Neural cell (in vitro differentiated cells): ENCODE measurements around the gene MCCD1. TPM values are rescaled to one million over a fixed set of nuclear protein-coding genes. Genes with fewer than 3 reads are reported as not detected.
A peak's percentile ranks its signal among the peaks of the same experiment; 100 is the strongest.
"Not testable (repeated sequence)": the region's sequence is repeated elsewhere in the genome, so short reads cannot be mapped to it uniquely, and the experiment has no call there.

Experiments used
- H2AFZ ChIP-seq: fragments of 200-600, 300-800 bp; sonication (generic), shearing (Covaris generic); 2 replicates; pipeline ENCODE4 v1.6.0; 2014; ENCODE audit warnings: low read depth, mild to moderate bottlenecking, antibody characterized with exemption, low read length, moderate library complexity
- H3F3A ChIP-seq: fragments of 200-600 bp; shearing (Covaris generic); 2 replicates; pipeline ENCODE4 v1.6.1; 2016; ENCODE audit warnings: mild to moderate bottlenecking, moderate library complexity, mixed read lengths, antibody characterized with exemption, low read length; ENCODE audit not compliant: insufficient read depth, poor library complexity, severe bottlenecking
- H3K27ac ChIP-seq: fragments of 200-600, 300-800 bp; sonication (generic), shearing (Covaris generic); 2 replicates; pipeline ENCODE4 v1.5.1; 2014; ENCODE audit warnings: mild to moderate bottlenecking, low read length, moderate library complexity
- H3K27me3 ChIP-seq: fragments of 300-800, 200-600 bp; sonication (generic), shearing (Covaris generic); 2 replicates; pipeline ENCODE4 v1.6.0; 2014; ENCODE audit warnings: mild to moderate bottlenecking, low read depth, low read length, moderate library complexity; ENCODE audit not compliant: insufficient read depth
- H3K36me3 ChIP-seq: fragments of 300-800, 200-600 bp; sonication (generic), shearing (Covaris generic); 2 replicates; pipeline ENCODE4 v1.5.1; 2014; ENCODE audit warnings: mild to moderate bottlenecking, antibody characterized with exemption, low read length, moderate library complexity; ENCODE audit not compliant: insufficient read depth
- H3K4me2 ChIP-seq: fragments of 300-800, 200-600 bp; sonication (generic), shearing (Covaris generic); 2 replicates; pipeline ENCODE4 v1.6.0; 2014; ENCODE audit warnings: mild to moderate bottlenecking, low read length
- H3K4me3 ChIP-seq: fragments of 300-800, 200-600 bp; sonication (generic), shearing (Covaris generic); 2 replicates; pipeline ENCODE4 v1.5.1; 2014; ENCODE audit warnings: mild to moderate bottlenecking, low read length, moderate library complexity
- H3K79me2 ChIP-seq: fragments of 200-600 bp; shearing (Covaris generic); replicated peaks from 2 replicates; pipeline ENCODE4 v1.6.0; 2014; ENCODE audit warnings: mild to moderate bottlenecking, low read length, moderate library complexity; ENCODE audit not compliant: insufficient read depth
- H3K9ac ChIP-seq: fragments of 300-800, 200-600 bp; sonication (generic), shearing (Covaris generic); 2 replicates; pipeline ENCODE4 v1.6.1; 2016; ENCODE audit warnings: mild to moderate bottlenecking, low read length, mixed read lengths
- H3K9me2 ChIP-seq: fragments of 200-600 bp; shearing (Covaris generic); 2 replicates; pipeline ENCODE4 v1.6.1; 2016; ENCODE audit warnings: mild to moderate bottlenecking, low read length, mixed read lengths; ENCODE audit not compliant: insufficient read depth
- H3K9me3 ChIP-seq: fragments of 200-600, 300-800 bp; sonication (generic), shearing (Covaris generic); 2 replicates; pipeline ENCODE4 v1.6.1; 2016; ENCODE audit warnings: mild to moderate bottlenecking, mixed run types, low read length, moderate library complexity, mixed read lengths
- H4K20me1 ChIP-seq: fragments of 200-600 bp; shearing (Covaris generic); 2 replicates; pipeline ENCODE4 v1.6.1; 2016; ENCODE audit warnings: mild to moderate bottlenecking, mixed run types; ENCODE audit not compliant: insufficient read depth
- EP300 ChIP-seq: fragments of 450-650 bp; conservative IDR thresholded peaks from 2 replicates; pipeline ENCODE4 v1.6.1; 2014; ENCODE audit warnings: antibody characterized with exemption, mild to moderate bottlenecking, moderate library complexity; ENCODE audit not compliant: poor library complexity, severe bottlenecking
- EZH2 ChIP-seq: fragments of 200-600, 300-800 bp; shearing (Covaris generic), sonication (generic); IDR thresholded peaks from 2 replicates; pipeline ENCODE4 v1.6.1; 2014; ENCODE audit warnings: antibody characterized with exemption, low read length, borderline replicate concordance, mild to moderate bottlenecking; ENCODE audit not compliant: insufficient read depth, poor library complexity, severe bottlenecking
- MXI1 ChIP-seq: fragments of 450-650 bp; conservative IDR thresholded peaks from 2 replicates; pipeline ENCODE4 v1.6.1; 2014; ENCODE audit warnings: antibody characterized with exemption, mild to moderate bottlenecking; ENCODE audit not compliant: poor library complexity, severe bottlenecking
- POLR2AphosphoS5 ChIP-seq: IDR thresholded peaks from 2 replicates; pipeline ENCODE4 v1.6.1; 2012
- RAD21 ChIP-seq: fragments of 450-650 bp; conservative IDR thresholded peaks from 2 replicates; pipeline ENCODE4 v1.6.1; 2014; ENCODE audit warnings: antibody characterized with exemption, mild to moderate bottlenecking, moderate library complexity
- SMC3 ChIP-seq: fragments of 450-650 bp; conservative IDR thresholded peaks from 2 replicates; pipeline ENCODE4 v1.6.1; 2014; ENCODE audit warnings: antibody characterized with exemption, mild to moderate bottlenecking, moderate library complexity; ENCODE audit not compliant: poor library complexity
- TAF1 ChIP-seq: IDR thresholded peaks from 2 replicates; pipeline ENCODE4 v1.6.1; 2012; ENCODE audit warnings: low read depth
- polyA plus RNA-seq: library from polyadenylated mRNA; depleted of rRNA; stranded (reverse); fragments of >200 nt; gene quantifications from 2 replicates; pipeline ENCODE4 v1.2.3, GENCODE V29; 2014
- TF ChIP-seq, protein P1 (sequence below): fragments of 450-650 bp; IDR thresholded peaks from 2 replicates; pipeline ENCODE4 v1.5.1; 2014; ENCODE audit warnings: antibody characterized with exemption, mild to moderate bottlenecking, moderate library complexity; ENCODE audit not compliant: poor library complexity, severe bottlenecking
- TF ChIP-seq, protein P2 (sequence below): IDR thresholded peaks from 2 replicates; pipeline ENCODE4 v1.6.1; 2012; ENCODE audit warnings: borderline replicate concordance

Gene MCCD1
- polyA plus RNA-seq, 1 donor from 2014 or later, result not detected

DNA sequence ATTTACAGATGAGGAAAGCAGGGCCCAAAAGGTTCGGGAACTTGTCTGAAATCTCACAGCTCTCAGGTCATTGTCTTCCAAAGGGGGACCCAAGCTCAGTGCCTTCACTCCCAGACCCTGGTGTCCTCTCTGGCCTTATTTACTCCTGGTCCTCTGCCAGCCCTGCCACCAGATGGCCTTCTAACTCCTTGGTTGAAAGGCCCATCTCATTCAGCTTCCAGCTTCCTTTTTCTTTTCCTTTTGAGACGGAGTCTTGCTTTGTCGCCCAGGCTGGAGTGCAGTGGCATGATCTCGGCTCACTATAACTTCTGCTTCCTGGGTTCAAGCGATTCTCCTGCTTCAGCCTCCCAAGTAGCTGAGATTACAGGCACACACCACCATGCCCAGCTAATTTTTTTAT lies 22.6 kb downstream of the MCCD1 start:
- not testable (repeated sequence) for H3K27ac ChIP-seq, H3K36me3 ChIP-seq, H3K9me2 ChIP-seq, H2AFZ ChIP-seq, H3K4me3 ChIP-seq, H3K27me3 ChIP-seq, H3F3A ChIP-seq, H4K20me1 ChIP-seq, H3K9ac ChIP-seq, H3K4me2 ChIP-seq, H3K9me3 ChIP-seq
- H3K79me2 ChIP-seq, result peaks cover 26% of the 10 kb centered on the region
- TF ChIP-seq SMC3 (peak; percentile 19), RAD21 (peak; percentile 22)

DNA sequence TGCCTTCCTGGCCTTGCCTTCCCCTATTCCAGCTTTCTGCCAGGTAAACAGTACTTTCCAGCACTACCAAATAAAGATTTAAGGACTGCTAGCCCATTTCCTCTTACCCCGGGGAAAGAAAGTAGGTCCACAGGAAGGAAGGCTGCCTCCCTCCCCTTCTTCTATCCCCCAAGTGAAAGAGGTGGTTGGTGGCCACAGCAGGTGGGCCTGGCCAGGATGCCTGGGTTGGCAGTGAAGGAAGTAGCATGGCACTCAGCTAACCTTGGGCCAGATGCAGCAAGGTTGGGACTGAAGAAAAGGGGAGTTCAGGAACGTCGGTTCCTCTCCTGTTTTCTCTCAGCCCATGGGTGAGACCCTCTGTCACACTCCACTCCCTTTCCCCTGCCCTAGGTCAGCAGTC lies 27.5 kb downstream of the MCCD1 start:
- Histone ChIP-seq H4K20me1 (no peaks in the 10 kb centered on the region), H3K27ac (no peak overlapping the region), H3K36me3 (no peaks in the 10 kb centered on the region), H3K9ac (no peak overlapping the region), H3K9me3 (no peaks in the 10 kb centered on the region), H3K4me3 (no peak overlapping the region), H3K4me2 (no peak overlapping the region), H3K27me3 (no peaks in the 10 kb centered on the region), H3F3A (no peaks in the 10 kb centered on the region), H3K9me2 (no peaks in the 10 kb centered on the region), H3K79me2 (peaks cover 11% of the 10 kb centered on the region), H2AFZ (no peak overlapping the region)
- TF ChIP-seq POLR2AphosphoS5 (no peak), RAD21 (no peak), MXI1 (no peak), EZH2 (no peak), EP300 (no peak), SMC3 (no peak), TAF1 (no peak)
- TF ChIP-seq, protein P1, sequence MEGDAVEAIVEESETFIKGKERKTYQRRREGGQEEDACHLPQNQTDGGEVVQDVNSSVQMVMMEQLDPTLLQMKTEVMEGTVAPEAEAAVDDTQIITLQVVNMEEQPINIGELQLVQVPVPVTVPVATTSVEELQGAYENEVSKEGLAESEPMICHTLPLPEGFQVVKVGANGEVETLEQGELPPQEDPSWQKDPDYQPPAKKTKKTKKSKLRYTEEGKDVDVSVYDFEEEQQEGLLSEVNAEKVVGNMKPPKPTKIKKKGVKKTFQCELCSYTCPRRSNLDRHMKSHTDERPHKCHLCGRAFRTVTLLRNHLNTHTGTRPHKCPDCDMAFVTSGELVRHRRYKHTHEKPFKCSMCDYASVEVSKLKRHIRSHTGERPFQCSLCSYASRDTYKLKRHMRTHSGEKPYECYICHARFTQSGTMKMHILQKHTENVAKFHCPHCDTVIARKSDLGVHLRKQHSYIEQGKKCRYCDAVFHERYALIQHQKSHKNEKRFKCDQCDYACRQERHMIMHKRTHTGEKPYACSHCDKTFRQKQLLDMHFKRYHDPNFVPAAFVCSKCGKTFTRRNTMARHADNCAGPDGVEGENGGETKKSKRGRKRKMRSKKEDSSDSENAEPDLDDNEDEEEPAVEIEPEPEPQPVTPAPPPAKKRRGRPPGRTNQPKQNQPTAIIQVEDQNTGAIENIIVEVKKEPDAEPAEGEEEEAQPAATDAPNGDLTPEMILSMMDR, result no peak
- TF ChIP-seq, protein P2, sequence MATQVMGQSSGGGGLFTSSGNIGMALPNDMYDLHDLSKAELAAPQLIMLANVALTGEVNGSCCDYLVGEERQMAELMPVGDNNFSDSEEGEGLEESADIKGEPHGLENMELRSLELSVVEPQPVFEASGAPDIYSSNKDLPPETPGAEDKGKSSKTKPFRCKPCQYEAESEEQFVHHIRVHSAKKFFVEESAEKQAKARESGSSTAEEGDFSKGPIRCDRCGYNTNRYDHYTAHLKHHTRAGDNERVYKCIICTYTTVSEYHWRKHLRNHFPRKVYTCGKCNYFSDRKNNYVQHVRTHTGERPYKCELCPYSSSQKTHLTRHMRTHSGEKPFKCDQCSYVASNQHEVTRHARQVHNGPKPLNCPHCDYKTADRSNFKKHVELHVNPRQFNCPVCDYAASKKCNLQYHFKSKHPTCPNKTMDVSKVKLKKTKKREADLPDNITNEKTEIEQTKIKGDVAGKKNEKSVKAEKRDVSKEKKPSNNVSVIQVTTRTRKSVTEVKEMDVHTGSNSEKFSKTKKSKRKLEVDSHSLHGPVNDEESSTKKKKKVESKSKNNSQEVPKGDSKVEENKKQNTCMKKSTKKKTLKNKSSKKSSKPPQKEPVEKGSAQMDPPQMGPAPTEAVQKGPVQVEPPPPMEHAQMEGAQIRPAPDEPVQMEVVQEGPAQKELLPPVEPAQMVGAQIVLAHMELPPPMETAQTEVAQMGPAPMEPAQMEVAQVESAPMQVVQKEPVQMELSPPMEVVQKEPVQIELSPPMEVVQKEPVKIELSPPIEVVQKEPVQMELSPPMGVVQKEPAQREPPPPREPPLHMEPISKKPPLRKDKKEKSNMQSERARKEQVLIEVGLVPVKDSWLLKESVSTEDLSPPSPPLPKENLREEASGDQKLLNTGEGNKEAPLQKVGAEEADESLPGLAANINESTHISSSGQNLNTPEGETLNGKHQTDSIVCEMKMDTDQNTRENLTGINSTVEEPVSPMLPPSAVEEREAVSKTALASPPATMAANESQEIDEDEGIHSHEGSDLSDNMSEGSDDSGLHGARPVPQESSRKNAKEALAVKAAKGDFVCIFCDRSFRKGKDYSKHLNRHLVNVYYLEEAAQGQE, result no peak
